ENCODE measurements around the gene SLC28A1.

The SLC28A1 gene

DNA sequence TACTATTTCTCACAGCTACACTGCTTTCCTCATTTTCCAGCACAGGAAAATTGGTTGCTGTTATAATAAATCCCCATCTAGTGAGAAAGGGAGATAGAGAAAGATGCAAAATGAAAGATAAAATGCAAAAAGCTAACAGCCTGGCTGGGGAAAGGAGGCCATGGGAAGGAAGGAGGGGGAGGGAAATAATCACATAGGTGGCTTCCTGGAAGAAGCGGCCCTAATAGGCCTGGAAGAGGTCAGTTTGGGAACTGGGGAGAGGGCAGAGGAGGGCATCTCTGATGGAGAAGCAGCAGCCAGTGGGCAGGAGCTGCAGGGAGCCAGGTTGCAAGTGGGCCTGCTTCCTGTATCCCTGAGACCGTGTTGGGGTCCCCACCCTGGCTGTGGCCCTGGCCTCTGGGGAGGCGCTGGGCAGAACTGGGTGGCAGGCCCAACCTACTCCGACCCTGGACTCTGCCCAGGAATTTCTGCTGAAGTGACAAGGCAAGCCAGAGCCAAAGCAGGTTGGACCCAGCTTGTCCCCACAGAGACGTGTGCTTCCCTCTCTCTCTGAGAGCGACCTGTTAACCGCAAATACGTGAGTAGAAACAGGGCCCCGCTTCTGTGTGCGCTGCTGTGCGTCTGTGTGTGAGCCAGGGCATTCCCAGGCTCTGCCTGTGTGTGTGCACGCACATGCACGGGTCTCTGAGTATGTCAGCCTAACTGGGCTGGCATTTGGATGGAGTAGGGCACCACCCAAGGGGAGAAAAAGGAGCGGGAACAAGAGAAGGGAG, 1.9 kb downstream of the SLC28A1 start:
- TF ChIP-seq, protein P1, sequence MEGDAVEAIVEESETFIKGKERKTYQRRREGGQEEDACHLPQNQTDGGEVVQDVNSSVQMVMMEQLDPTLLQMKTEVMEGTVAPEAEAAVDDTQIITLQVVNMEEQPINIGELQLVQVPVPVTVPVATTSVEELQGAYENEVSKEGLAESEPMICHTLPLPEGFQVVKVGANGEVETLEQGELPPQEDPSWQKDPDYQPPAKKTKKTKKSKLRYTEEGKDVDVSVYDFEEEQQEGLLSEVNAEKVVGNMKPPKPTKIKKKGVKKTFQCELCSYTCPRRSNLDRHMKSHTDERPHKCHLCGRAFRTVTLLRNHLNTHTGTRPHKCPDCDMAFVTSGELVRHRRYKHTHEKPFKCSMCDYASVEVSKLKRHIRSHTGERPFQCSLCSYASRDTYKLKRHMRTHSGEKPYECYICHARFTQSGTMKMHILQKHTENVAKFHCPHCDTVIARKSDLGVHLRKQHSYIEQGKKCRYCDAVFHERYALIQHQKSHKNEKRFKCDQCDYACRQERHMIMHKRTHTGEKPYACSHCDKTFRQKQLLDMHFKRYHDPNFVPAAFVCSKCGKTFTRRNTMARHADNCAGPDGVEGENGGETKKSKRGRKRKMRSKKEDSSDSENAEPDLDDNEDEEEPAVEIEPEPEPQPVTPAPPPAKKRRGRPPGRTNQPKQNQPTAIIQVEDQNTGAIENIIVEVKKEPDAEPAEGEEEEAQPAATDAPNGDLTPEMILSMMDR (IDR thresholded peaks at IDR 0.05), result no peak
- no peak for TF ChIP-seq ZFX (IDR thresholded peaks at IDR 0.05; ENCODE audit: borderline replicate concordance)
- H3K27ac ChIP-seq, result no peak overlapping the region

DNA sequence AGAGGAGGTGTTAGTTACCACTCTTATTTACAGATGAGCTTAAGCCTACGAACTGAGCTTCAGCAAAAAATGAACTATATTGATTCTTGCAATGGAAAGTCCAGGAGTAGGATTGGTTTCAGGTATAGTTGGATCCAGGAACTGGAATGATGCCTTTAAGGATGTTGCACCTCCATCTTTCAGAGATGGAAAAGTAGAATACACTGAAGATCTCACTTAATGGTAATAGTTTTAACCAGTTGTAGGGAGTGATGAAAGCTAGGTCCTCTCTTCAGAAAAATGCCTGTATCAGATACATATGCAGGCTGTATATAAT, 2.5 kb downstream of the SLC28A1 start:
- no peak overlapping the region for H3K27ac ChIP-seq
- TF ChIP-seq ZFX (IDR thresholded peaks at IDR 0.05; ENCODE audit: borderline replicate concordance), result no peak
- TF ChIP-seq, protein P1 (IDR thresholded peaks at IDR 0.05), result no peak

DNA sequence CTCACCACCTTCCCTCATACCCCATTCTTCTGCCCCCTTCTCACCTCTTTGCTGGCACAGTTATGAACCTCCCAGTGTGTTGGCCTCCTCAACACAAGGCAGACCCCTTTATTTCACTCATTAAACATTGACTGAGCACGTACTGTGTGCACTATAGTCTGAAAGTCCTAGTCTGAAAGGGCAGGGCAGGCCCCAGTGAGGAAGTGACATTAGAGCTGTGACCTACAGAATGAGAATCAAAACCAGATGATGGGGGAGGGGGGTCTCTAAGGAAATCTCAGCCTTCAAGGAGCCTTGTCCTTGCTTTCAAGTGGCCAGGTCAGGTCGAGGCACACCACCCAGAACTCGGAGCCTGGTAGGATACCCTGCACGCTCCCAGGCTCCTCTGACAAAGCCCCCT, 3.5 kb downstream of the SLC28A1 start:
- no peak overlapping the region for H3K27ac ChIP-seq
- TF ChIP-seq, protein P1 (IDR thresholded peaks at IDR 0.05), result no peak
- TF ChIP-seq ZFX (IDR thresholded peaks at IDR 0.05; ENCODE audit: borderline replicate concordance), result no peak

DNA sequence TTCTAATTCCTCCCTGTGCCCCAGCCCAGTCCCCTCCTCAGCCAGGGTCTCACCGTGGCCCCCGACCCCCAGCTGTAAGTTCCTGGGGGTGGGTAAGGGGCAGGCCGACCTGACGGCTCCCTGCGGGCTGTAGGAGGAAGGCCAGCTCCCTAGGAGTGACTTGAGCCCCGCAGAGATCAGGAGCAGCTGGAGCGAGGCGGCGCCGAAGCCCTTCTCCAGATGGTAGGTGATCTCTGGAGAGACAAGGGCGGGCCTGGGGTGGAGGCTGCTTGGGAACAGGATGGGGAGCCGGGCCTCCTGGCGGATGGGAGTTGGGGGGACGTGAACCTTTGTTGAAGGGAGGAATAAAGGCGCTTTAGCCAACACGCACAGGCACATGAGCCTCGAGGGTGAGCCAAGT, 4.2 kb downstream of the SLC28A1 start:
- no peak overlapping the region for H3K27ac ChIP-seq
- TF ChIP-seq ZFX (IDR thresholded peaks at IDR 0.05; ENCODE audit: borderline replicate concordance), result no peak
- TF ChIP-seq, protein P1 (IDR thresholded peaks at IDR 0.05), result no peak

DNA sequence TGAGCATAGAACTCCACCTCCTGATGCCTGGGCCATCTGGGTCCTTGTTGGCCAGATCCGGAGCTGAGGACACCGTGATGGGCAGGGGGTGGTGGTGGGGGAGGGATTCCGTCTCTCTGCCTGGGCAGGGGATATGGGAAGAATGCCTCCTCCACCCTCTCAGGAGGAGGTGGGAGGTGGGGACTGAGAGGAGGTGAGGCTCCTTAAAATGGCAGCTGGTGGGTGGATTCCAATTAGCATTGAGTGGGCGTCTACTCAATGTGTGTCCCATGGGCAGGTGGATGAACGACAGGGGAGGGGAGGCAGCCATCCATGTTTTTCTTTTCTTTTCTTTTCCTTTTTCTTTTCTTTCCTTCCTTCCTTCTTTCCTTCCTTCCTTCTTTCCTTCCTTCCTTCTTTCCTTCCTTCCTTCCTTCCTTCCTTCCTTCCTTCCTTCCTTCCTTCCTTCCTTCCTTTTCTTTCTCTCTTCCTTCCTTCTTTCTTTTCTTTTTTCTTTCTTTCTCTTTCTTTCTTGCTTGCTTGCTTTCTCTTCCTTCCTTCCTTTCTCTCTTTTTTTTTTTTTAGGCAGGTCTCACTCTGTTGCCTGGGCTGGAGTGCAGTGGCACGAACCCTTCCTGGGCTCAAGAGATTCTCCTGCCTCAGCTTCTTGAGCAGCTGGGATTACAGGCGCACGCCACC, 5.0 kb downstream of the SLC28A1 start:
- TF ChIP-seq, protein P1 (IDR thresholded peaks at IDR 0.05), result no peak
- no peak for TF ChIP-seq ZFX (IDR thresholded peaks at IDR 0.05; ENCODE audit: borderline replicate concordance)
- no peak overlapping the region for H3K27ac ChIP-seq

DNA sequence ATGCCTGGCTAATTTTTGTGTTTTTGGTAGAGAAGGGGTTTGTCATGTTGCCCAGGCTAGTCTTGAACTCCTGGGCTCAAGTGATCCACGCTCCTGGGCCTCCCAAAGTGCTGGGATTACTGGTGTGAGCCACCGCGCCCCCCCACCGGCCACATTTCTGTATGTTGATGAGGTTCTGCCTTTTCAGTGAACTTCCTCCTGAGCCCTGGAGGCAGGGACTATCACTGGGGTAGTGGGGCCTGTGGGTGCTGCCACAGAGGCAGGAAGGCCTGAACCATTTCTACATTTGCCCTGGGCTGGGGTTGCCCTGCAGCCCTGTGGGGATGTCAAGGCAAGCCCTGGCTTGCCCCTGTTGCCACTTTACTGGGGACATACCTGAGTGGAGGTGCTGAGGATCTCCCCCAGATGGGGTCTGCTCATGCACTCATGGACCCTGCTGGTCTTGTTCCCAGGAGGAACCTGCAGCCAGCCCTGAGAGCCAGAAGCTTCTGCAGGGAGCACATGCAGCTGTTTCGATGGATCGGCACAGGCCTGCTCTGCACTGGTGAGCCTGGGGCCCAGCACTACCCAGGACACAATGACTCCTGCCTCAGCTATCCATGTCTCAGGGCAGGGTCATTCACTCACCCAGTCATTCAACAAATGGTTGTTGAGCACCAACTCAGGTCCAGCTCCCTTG, 5.7 kb downstream of the SLC28A1 start:
- TF ChIP-seq, protein P1 (IDR thresholded peaks at IDR 0.05), result no peak
- no peak for TF ChIP-seq ZFX (IDR thresholded peaks at IDR 0.05; ENCODE audit: borderline replicate concordance)
- no peak overlapping the region for H3K27ac ChIP-seq

Data from 22Rv1 (cell line).